Upper lobe of left lung (tissue), 4 donors: ENCODE results near the gene TMEM269.

Source experiments
- CTCF ChIP-seq, 6 experiments: fragments of 450-650 bp in 4 of 6; fragments of 200-600 bp in 2 of 6; sonication (generic) in 2 of 6; IDR thresholded peaks; one replicate each; pipeline ENCODE4 v1.5.1; 2016 to 2019; ENCODE audit warnings: antibody characterized with exemption in 6 of 6
- POLR2A ChIP-seq, 4 donors: fragments of 450-650 bp; IDR thresholded peaks; one replicate each; pipeline ENCODE4 v1.5.1; 2016 to 2017; ENCODE audit warnings: antibody characterized with exemption in 4 of 4, mild to moderate bottlenecking in 2 of 4
- POLR2AphosphoS5 ChIP-seq, 2 donors: sonication (generic); formaldehyde crosslinking; IDR thresholded peaks; one replicate each; pipeline ENCODE4 v1.5.1; 2017; ENCODE audit warnings: antibody characterized with exemption in 2 of 2

GRCh38 chr1:42752284-42752683 is 32.5 kb upstream of the TMEM269 start:
- TF ChIP-seq POLR2A (IDR thresholded peaks at IDR 0.05) (no peak), CTCF (IDR thresholded peaks at IDR 0.05) (no peak), POLR2AphosphoS5 (IDR thresholded peaks at IDR 0.05) (no peak)
